Colonic mucosa (tissue), 4 donors: Measurements from ENCODE around the gene MAP4. TPM values are rescaled to one million over a fixed set of nuclear protein-coding genes. Genes with fewer than 3 reads are reported as not detected.

Experiments
- DNase-seq: peaks from one replicate; pipeline ENCODE4 v3.0.0-alpha.2; 2020
- H3K27ac ChIP-seq: fragments of 200-600 bp; one replicate; pipeline ENCODE4 v1.8.0; 2021
- H3K27me3 ChIP-seq: fragments of 200-600 bp; one replicate; pipeline ENCODE4 v1.8.0; 2021
- H3K36me3 ChIP-seq: fragments of 200-600 bp; one replicate; pipeline ENCODE4 v1.8.0; 2021
- H3K4me1 ChIP-seq: fragments of 200-600 bp; one replicate; pipeline ENCODE4 v1.8.0; 2021; ENCODE audit warnings: mild to moderate bottlenecking
- H3K4me3 ChIP-seq: fragments of 200-600 bp; one replicate; pipeline ENCODE4 v1.8.0; 2021
- H3K9ac ChIP-seq, 2 donors: one replicate each; pipeline ENCODE4 v1.7.0; 2013; ENCODE audit warnings: control low read depth in 2 of 2, low read depth in 2 of 2, low read length in 2 of 2
- H3K9me3 ChIP-seq: fragments of 200-600 bp; one replicate; pipeline ENCODE4 v1.8.0; 2021
- intact Hi-C: fragments of 100-400 bp; cut with DNase I; formaldehyde crosslinking; loops from one replicate; pipeline ENCODE4 v1.14.1; 2022
- total RNA-seq, 2 donors: library from RNA; stranded (reverse); fragmentation: NEBNext Ultra II Directional in 1 of 2; extraction: Animal tissue kit (Norgen Biotek cat#: 25700) in 1 of 2; gene quantifications; one replicate each; pipeline ENCODE4 v1.2.1, GENCODE V29; 2021
- TF ChIP-seq, protein P1 (sequence below): fragments of 200-600 bp; IDR thresholded peaks from one replicate; pipeline ENCODE4 v1.8.0; 2022; ENCODE audit warnings: antibody characterized with exemption, mild to moderate bottlenecking
- donor health status: healthy.
- donor health status: DM: no; HTN: no; CAD: no.
- donor health status: DM: no; HTN: no; CAD: no.

The MAP4 gene
- total RNA-seq, 2 donors from 2014 or later, result 117 to 132 TPM

DNA sequence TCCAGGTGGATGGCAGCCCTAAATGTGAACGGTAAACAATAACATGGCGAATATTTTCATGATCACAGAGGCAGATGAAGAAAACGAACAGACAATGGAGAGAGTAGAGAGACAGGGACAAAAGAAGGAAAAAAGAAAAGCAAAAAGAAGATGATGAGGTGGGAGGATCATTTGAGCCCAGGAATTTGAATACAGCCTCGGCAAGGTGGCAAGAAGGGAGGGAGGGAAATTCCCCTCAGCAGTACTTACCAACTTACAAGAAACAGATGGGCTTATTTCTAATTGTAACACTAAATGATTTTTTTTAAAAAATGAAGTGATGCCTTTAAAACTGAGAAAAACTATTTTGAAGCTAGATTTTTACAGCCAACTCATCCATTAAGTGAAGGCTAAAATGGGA is 6.0 kb upstream of the MAP4 start:
- H3K4me1 ChIP-seq, result no peaks in the 10 kb centered on the region

DNA sequence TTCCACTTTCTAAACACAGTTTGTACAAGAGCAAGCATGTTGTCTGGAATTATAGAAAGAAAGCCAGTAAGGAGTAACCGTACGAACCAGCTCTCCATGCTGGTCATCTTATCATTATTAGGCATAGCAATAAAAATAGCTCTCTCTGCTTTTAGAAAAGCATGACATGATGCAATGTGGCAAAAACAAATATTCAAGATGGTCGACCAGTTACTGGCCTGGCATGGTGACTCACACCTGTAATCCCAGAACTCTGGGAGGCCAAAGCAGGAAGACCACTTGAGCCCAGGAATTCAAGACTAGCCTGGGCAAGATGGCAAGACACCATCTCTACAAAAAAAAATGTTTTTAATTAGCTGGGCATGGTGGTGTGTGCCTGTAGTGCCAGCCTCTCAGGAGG is 2.6 kb upstream of the MAP4 start:
- no peak overlapping the region for H3K4me3 ChIP-seq
- DNase-seq, result no peak
- no peaks in the 10 kb centered on the region for H3K36me3 ChIP-seq
- H3K9ac ChIP-seq, result no peak overlapping the region
- intact Hi-C loops, result no loop called here
- no peak overlapping the region for H3K27ac ChIP-seq
- H3K9me3 ChIP-seq, result no peaks in the 10 kb centered on the region
- peaks cover 6% of the 10 kb centered on the region for H3K4me1 ChIP-seq
- TF ChIP-seq, protein P1, sequence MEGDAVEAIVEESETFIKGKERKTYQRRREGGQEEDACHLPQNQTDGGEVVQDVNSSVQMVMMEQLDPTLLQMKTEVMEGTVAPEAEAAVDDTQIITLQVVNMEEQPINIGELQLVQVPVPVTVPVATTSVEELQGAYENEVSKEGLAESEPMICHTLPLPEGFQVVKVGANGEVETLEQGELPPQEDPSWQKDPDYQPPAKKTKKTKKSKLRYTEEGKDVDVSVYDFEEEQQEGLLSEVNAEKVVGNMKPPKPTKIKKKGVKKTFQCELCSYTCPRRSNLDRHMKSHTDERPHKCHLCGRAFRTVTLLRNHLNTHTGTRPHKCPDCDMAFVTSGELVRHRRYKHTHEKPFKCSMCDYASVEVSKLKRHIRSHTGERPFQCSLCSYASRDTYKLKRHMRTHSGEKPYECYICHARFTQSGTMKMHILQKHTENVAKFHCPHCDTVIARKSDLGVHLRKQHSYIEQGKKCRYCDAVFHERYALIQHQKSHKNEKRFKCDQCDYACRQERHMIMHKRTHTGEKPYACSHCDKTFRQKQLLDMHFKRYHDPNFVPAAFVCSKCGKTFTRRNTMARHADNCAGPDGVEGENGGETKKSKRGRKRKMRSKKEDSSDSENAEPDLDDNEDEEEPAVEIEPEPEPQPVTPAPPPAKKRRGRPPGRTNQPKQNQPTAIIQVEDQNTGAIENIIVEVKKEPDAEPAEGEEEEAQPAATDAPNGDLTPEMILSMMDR, result no peak
- no peaks in the 10 kb centered on the region for H3K27me3 ChIP-seq

More for the DNA sequence above, 6.0 kb upstream of the MAP4 start:
- no peaks in the 10 kb centered on the region for H3K36me3 ChIP-seq
- intact Hi-C loops, result no loop called here
- no peak overlapping the region for H3K4me3 ChIP-seq
- no peak overlapping the region for H3K9ac ChIP-seq
- no peaks in the 10 kb centered on the region for H3K9me3 ChIP-seq
- TF ChIP-seq, protein P1, result no peak
- H3K27me3 ChIP-seq, result no peaks in the 10 kb centered on the region
- DNase-seq, result no peak
- H3K27ac ChIP-seq, result no peak overlapping the region

DNA sequence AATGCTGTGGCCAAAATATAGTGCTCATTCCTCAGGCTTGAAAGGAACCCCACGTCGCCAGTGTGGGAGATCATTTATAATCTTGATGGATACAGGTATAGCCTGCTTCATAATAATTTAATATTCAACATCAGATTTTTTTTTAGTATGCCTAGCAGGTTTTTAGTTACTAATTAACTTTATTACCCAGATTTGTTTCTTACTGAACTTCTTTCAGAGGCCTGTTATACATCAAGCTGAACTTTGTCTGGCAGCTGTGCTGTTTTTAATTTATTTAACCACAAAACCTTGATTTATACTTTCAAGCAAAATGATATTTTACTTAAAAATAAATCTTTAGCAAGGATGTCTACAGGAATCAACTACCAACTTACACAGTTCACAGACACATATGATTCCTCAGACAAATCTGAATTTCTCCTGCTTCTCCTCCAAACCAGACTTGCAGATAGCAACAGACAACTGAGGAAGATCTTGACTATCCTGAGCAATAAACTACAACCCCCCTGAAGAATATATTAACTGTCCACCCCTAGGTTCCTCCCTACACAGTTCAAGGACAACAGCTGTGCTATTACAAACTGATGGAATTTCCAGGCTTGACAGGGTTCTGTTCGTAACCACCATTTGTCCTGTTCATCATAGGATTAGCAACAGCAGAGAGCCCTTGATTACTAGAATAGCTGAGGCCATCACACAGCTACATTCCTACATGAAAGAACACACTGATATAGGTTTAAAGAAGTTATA is 610 bp downstream of the MAP4 start:
- Histone ChIP-seq H3K4me3 (no peak overlapping the region), H3K36me3 (no peaks in the 10 kb centered on the region), H3K4me1 (peaks cover 14% of the 10 kb centered on the region), H3K9me3 (no peaks in the 10 kb centered on the region), H3K27me3 (no peaks in the 10 kb centered on the region), H3K27ac (peak overlapping the region; percentile 4), H3K9ac (peak overlapping the region in 1 of 2 donors; percentile 4)
- intact Hi-C loops, result no loop called here
- TF ChIP-seq, protein P1, result no peak
- DNase-seq, result no peak

DNA sequence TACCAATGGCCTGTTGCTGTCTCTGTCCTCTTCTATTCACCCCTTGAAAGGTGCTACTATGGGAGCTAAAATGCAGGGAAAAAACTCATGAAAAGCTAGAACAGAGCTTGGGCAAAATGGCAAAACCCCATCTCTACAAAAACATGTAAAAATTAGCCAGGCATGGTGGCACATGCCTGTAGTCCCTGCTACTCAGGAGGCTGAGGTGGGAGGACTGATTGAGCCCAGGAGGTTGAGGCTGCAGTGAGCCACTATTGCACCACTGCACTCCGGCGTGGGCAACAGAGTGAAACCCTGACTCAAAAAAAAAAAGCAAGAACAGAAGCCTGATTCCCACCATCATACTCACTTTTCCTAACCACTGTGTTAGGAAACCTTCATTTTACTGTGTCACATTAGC is 1.9 kb downstream of the MAP4 start:
- H3K4me3 ChIP-seq, result no peak overlapping the region
- DNase-seq, result no peak
- intact Hi-C loops, result no loop called here

DNA sequence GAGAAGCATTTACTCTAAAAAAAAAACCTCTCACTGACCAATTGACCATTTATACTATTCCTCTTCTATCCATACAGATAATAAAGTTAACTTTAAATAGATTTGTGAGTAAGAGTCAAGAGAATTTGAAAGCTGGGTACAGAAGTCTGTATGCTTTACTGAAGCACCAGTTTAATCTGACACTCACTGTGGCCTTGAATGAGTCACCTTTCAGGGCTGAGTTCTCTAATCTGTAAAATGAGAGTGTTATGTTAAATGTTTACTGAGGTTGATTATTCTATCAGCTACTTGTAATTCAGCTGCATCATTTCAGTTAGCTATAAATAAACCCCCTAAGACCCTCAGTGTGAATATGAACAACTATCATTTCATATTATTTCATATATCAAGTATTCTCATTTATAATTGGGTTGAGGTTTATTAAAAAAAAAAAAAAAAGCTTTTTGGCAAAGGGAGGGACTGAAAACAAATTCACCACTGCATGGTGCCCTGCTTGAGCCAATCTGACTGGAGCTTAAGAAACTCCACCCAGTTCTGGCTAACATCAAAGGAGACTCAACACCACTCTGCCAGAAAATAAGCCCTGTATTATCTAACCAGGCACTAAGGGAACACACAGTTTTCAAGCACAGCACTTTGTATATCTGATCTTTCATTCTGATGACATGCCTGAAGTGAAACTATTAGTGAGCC is 2.8 kb downstream of the MAP4 start:
- DNase-seq, result no peak
- intact Hi-C loops, result no loop called here
- Histone ChIP-seq H3K36me3 (no peaks in the 10 kb centered on the region), H3K9me3 (no peaks in the 10 kb centered on the region), H3K27ac (peak overlapping the region; percentile 21), H3K27me3 (no peaks in the 10 kb centered on the region), H3K4me3 (no peak overlapping the region), H3K4me1 (peaks cover 14% of the 10 kb centered on the region), H3K9ac (no peak overlapping the region)
- TF ChIP-seq, protein P1, result no peak

More for the DNA sequence above, 1.9 kb downstream of the MAP4 start:
- Histone ChIP-seq H3K9me3 (no peaks in the 10 kb centered on the region), H3K36me3 (no peaks in the 10 kb centered on the region), H3K27me3 (no peaks in the 10 kb centered on the region), H3K9ac (no peak overlapping the region), H3K27ac (no peak overlapping the region), H3K4me1 (peaks cover 14% of the 10 kb centered on the region)
- TF ChIP-seq, protein P1, result no peak
